Endothelial cell of umbilical vein (primary cell): Measurements from ENCODE around the gene TNS1. TPM values are rescaled to one million over a fixed set of nuclear protein-coding genes. Genes with fewer than 3 reads are reported as not detected.

ENCODE experiments used
- BruUV-seq: library from RNA; stranded (reverse); fragments of 400-500 nt; replicated peaks from 2 replicates; lab custom pipeline; 2021; lab: Mats Ljungman, UMichigan
- CTCF ChIA-PET: fragments of 300-600, 350-600 bp; sonication (Branson Sonifier 250); formaldehyde crosslinking; loops from one replicate; lab custom pipeline; 2021; ENCODE audit warnings: antibody characterized with exemption, inconsistent platforms; lab: Charles Lee
- POLR2A ChIA-PET: fragments of 300-600, 350-600 bp; sonication (Branson Sonifier 250); formaldehyde crosslinking; loops from one replicate; lab custom pipeline; 2021; ENCODE audit warnings: antibody characterized with exemption, inconsistent platforms; lab: Charles Lee
- DNase-seq: peaks from one replicate; pipeline ENCODE4 v3.0.0-alpha.2; 2011; ENCODE audit warnings: low read depth, low spot score
- FAIRE-seq: peaks from 2 replicates; lab custom pipeline; 2011; peaks lifted over from hg19 to GRCh38; lab: Jason Lieb, UNC
- H2AFZ ChIP-seq: 2 replicates; pipeline ENCODE4 v1.6.0; 2012; ENCODE audit warnings: low read depth, low read length, control low read depth, inconsistent platforms
- H3K27ac ChIP-seq: 2 replicates; pipeline ENCODE4 v1.5.1; 2011; ENCODE audit warnings: low read depth, mild to moderate bottlenecking, control low read depth, low read length, moderate library complexity; ENCODE audit not compliant: insufficient read depth
- H3K27me3 ChIP-seq, 2 experiments: 2 replicates each; pipeline versions ENCODE4 v1.6.0 to v1.6.1; 2011; ENCODE audit warnings: low read length in 2 of 2, mixed read lengths in 1 of 2; ENCODE audit not compliant: control insufficient read depth in 2 of 2, insufficient read depth in 2 of 2
- H3K36me3 ChIP-seq, 2 experiments: 2 replicates in 1 of 2; 3 replicates in 1 of 2; pipeline ENCODE4 v1.5.1; 2011; ENCODE audit warnings: low read length in 2 of 2, mild to moderate bottlenecking in 1 of 2, moderate library complexity in 1 of 2; ENCODE audit not compliant: control insufficient read depth in 2 of 2, insufficient read depth in 2 of 2; ENCODE audit errors: extremely low read depth in 1 of 2
- H3K4me1 ChIP-seq: 3 replicates; pipeline ENCODE4 v1.5.1; 2011; ENCODE audit warnings: mild to moderate bottlenecking, low read length; ENCODE audit not compliant: control insufficient read depth, insufficient read depth; ENCODE audit errors: extremely low read depth
- H3K4me2 ChIP-seq: 2 replicates; pipeline ENCODE4 v1.6.1; 2011; ENCODE audit warnings: low read length, control low read depth, mixed read lengths; ENCODE audit not compliant: insufficient read depth
- H3K4me3 ChIP-seq, 3 experiments: fragments of 200-600 bp in 1 of 3; sonication (generic), shearing (Covaris generic) in 1 of 3; replicated peaks in 1 of 3; 2 replicates each; pipeline ENCODE4 v1.5.1; 2011 to 2016; ENCODE audit warnings: control low read depth in 3 of 3, low read length in 3 of 3, mild to moderate bottlenecking in 2 of 3, inconsistent platforms in 1 of 3, low read depth in 1 of 3, moderate library complexity in 1 of 3; ENCODE audit not compliant: insufficient read depth in 1 of 3
- H3K79me2 ChIP-seq: 2 replicates; pipeline ENCODE4 v1.6.0; 2012; ENCODE audit warnings: low read length, inconsistent platforms; ENCODE audit not compliant: control insufficient read depth, insufficient read depth
- H3K9ac ChIP-seq: replicated peaks from 2 replicates; pipeline ENCODE3; 2011; ENCODE audit warnings: low read length, control low read depth; ENCODE audit not compliant: insufficient read depth; ENCODE audit errors: extremely low read depth
- H3K9me1 ChIP-seq: replicated peaks from 3 replicates; pipeline ENCODE4 v1.6.0; 2011; ENCODE audit warnings: mild to moderate bottlenecking, low read length; ENCODE audit not compliant: control insufficient read depth, insufficient read depth; ENCODE audit errors: extremely low read depth
- H3K9me3 ChIP-seq: replicated peaks from 2 replicates; pipeline ENCODE4 v1.5.1; 2012; ENCODE audit warnings: low read length, inconsistent platforms; ENCODE audit not compliant: control insufficient read depth, insufficient read depth
- H4K20me1 ChIP-seq: replicated peaks from 2 replicates; pipeline ENCODE3; 2011; ENCODE audit warnings: mild to moderate bottlenecking, low read length; ENCODE audit not compliant: control insufficient read depth, insufficient read depth; ENCODE audit errors: extremely low read depth
- CTCF ChIP-seq, 2 donors: IDR thresholded peaks; 1 replicate in 1 of 2; 2 replicates in 1 of 2; pipeline ENCODE4 v1.5.1; 2011; ENCODE audit warnings: low read length in 2 of 2, mild to moderate bottlenecking in 2 of 2, moderate library complexity in 2 of 2, control low read depth in 1 of 2, inconsistent platforms in 1 of 2, low read depth in 1 of 2; ENCODE audit not compliant: insufficient read depth in 1 of 2; ENCODE audit errors: extremely low read depth in 1 of 2
- EZH2 ChIP-seq: IDR thresholded peaks from 2 replicates; pipeline ENCODE4 v1.6.1; 2012; ENCODE audit warnings: borderline replicate concordance, low read depth, mild to moderate bottlenecking, moderate library complexity, low read length, inconsistent platforms; ENCODE audit not compliant: severe bottlenecking
- FOS ChIP-seq: IDR thresholded peaks from 2 replicates; pipeline ENCODE4 v1.6.1; 2011; ENCODE audit warnings: mild to moderate bottlenecking, low read length, moderate library complexity, borderline replicate concordance; ENCODE audit not compliant: insufficient read depth
- GATA2 ChIP-seq: IDR thresholded peaks from 2 replicates; pipeline ENCODE4 v1.7.0; 2011; ENCODE audit warnings: low read depth, mild to moderate bottlenecking, moderate library complexity, mixed read lengths, low read length; ENCODE audit not compliant: insufficient read length, insufficient read depth
- JUN ChIP-seq: IDR thresholded peaks from 2 replicates; pipeline ENCODE4 v1.6.1; 2011; ENCODE audit warnings: borderline replicate concordance, low read depth; ENCODE audit not compliant: insufficient read length, insufficient read depth
- MAX ChIP-seq: IDR thresholded peaks from 2 replicates; pipeline ENCODE4 v1.6.1; 2011; ENCODE audit not compliant: insufficient read depth, insufficient read length
- MYC ChIP-seq: IDR thresholded peaks from one replicate; pipeline ENCODE4 v1.6.1; 2011; ENCODE audit warnings: mild to moderate bottlenecking, low read depth, low read length
- POLR2A ChIP-seq: IDR thresholded peaks from 2 replicates; pipeline ENCODE4 v1.6.1; 2012; ENCODE audit warnings: low read depth, mild to moderate bottlenecking, control low read depth, low read length
- POLR2AphosphoS5 ChIP-seq: IDR thresholded peaks from 2 replicates; pipeline ENCODE4 v1.6.1; 2012; ENCODE audit warnings: low read depth, mild to moderate bottlenecking, control low read depth, low read length, moderate library complexity; ENCODE audit not compliant: insufficient read depth
- dilution Hi-C: fragments of 300-500 bp; cut with MboI; formaldehyde crosslinking; loops from one replicate; pipeline ENCODE4 v1.15.0; 2019; ENCODE audit warnings: low sequenced_read_pairs; ENCODE audit not compliant: extremely low pct_ligation_motif_present
- intact Hi-C: fragments of 100-400 bp; cut with micrococcal nuclease; formaldehyde crosslinking; loops from one replicate; pipeline ENCODE4 v1.10.0; 2022
- polyA plus RNA-seq, 4 experiments: library from polyadenylated mRNA; depleted of rRNA in 3 of 4; stranded (reverse) in 3 of 4; unstranded in 1 of 4; fragments of >200 nt; gene quantifications; 2 replicates each; pipeline versions ENCODE4 v1.2.1 to v1.2.3, GENCODE V29; 2011 to 2012; ENCODE audit warnings: missing spikeins in 1 of 4
- total RNA-seq: library from RNA; stranded (reverse); gene quantifications from 2 replicates; pipeline ENCODE4 v1.2.3, GENCODE V29; 2021

Gene TNS1
- total and polyA plus RNA-seq, 2 donors (not counting 3 experiments of a cell fraction or from before 2014, with no cell fraction given): 11.0 to 52.1 TPM

GRCh38 chr2:217969588-217969987 is 33.2 kb downstream of the TNS1 start:
- Histone ChIP-seq H3K9me3 (no peaks in the 10 kb centered on the region), H3K36me3 (no peaks in the 10 kb centered on the region), H3K27ac (no peak overlapping the region), H3K27me3 (no peaks in the 10 kb centered on the region), H2AFZ (no peak overlapping the region), H3K79me2 (no peaks in the 10 kb centered on the region), H3K4me1 (peaks cover 6% of the 10 kb centered on the region), H3K4me3 (no peak overlapping the region), H3K9ac (no peak overlapping the region), H4K20me1 (no peaks in the 10 kb centered on the region), H3K9me1 (no peaks in the 10 kb centered on the region), H3K4me2 (no peak overlapping the region)
- TF ChIP-seq FOS (no peak), MYC (no peak), POLR2A (no peak), POLR2AphosphoS5 (no peak), MAX (no peak), JUN (no peak), CTCF (IDR thresholded peaks at IDR 0.05; ENCODE audit: extremely low read depth in 1 of 2, insufficient read depth in 1 of 2, low read depth in 1 of 2, low read length in 2 of 2) (no peak), GATA2 (no peak), EZH2 (no peak)
- intact Hi-C loops (no loop called here), dilution Hi-C loops (no loop called here)
- CTCF ChIA-PET: interaction anchor here (0.6 kb wide), 1 partner anchor 12 kb away, joined by 3 read pairs; no protein-coding TSS in a partner anchor
- FAIRE-seq (no peak), DNase-seq (no peak)
- no TSS peak for BruUV-seq
- POLR2A ChIA-PET: interaction anchor here (0.8 kb wide), 1 partner anchor 82 kb away, joined by 3 read pairs; no protein-coding TSS in a partner anchor
